ENCODE results near the gene SAC3D1. TPM values are rescaled to one million over a fixed set of nuclear protein-coding genes. Genes with fewer than 3 reads are reported as not detected.

Gene SAC3D1
- total and polyA plus RNA-seq, 2 experiments from 2014 or later = 12.8 to 14.9 TPM

- H3K9ac ChIP-seq = no peak overlapping the region
- no peak for DNase-seq
- no peak overlapping the region for H2AFZ ChIP-seq
- H4K20me1 ChIP-seq (ENCODE audit: insufficient read depth) = no peaks in the 10 kb centered on the region
- no peak overlapping the region for H3K4me2 ChIP-seq (ENCODE audit: unreplicated experiment)
- H3K4me1 ChIP-seq (ENCODE audit: insufficient read depth) = no peaks in the 10 kb centered on the region; the same call in 1 of the 2 replicates
- H3K9me2 ChIP-seq (ENCODE audit: insufficient read depth) = no peaks in the 10 kb centered on the region
- no peak overlapping the region for H3K4me3 ChIP-seq
- no peaks in the 10 kb centered on the region; the same call in 1 of the 2 replicates for H3K36me3 ChIP-seq (ENCODE audit: low read depth)
- no peak for TF ChIP-seq EZH2phosphoT487 (IDR thresholded peaks at IDR 0.05; ENCODE audit: insufficient read depth, low read depth)
- no peak for TF ChIP-seq EZH2 (IDR thresholded peaks at IDR 0.05; ENCODE audit: insufficient read depth, poor library complexity, severe bottlenecking)
- in situ Hi-C loops (cut with MboI) = no loop called here
- no peak overlapping the region for H3K27ac ChIP-seq
- peaks cover 11% of the 10 kb centered on the region for H3F3A ChIP-seq (ENCODE audit: insufficient read depth)
- H3K9me3 ChIP-seq (ENCODE audit: low read depth) = no peaks in the 10 kb centered on the region
- no peaks in the 10 kb centered on the region for H3K27me3 ChIP-seq (replicated peaks; ENCODE audit: insufficient read depth)
- H3K79me2 ChIP-seq (ENCODE audit: insufficient read depth) = no peaks in the 10 kb centered on the region
- WGBS, 2 experiments (ENCODE audit: low coverage in 1 of 2, low lambda C conversion rate in 2 of 2, missing lambda C conversion rate in 2 of 2) = 68 to 73% methylated on average over 11 of the region's 11 CpGs
These were observed 5.4 kb upstream of the SAC3D1 start for GRCh38 chr11:65035579-65035978.

DNA sequence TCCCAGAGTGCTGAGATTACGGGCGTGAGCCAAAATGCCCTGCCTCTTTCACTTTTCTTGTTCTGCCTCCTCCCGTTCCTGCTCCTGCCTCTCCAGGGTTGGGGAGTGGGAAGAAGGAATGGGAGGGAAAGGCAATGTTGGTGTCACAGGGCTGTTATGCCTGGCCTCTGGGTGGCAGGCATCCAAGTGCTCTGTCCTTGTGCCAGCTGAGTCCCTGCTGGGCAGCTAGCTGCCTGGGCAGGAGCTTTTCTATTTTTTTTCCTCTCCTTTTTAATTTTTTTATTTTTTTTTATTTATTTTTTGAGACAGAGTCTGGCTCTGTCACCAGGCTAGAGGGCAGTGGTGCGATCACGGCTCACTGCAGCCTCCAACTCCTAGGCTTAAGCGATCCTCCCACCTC is 4.1 kb upstream of the SAC3D1 start:
- no peak overlapping the region for H3K4me2 ChIP-seq (ENCODE audit: unreplicated experiment)
- in situ Hi-C loops (cut with MboI) = no loop called here
- no peaks in the 10 kb centered on the region for H3K27me3 ChIP-seq (replicated peaks; ENCODE audit: insufficient read depth)
- H3K27ac ChIP-seq = no peak overlapping the region
- H2AFZ ChIP-seq = no peak overlapping the region
- H3K4me1 ChIP-seq (ENCODE audit: insufficient read depth) = no peaks in the 10 kb centered on the region; the same call in 1 of the 2 replicates
- no peak overlapping the region for H3K4me3 ChIP-seq
- H3K79me2 ChIP-seq (ENCODE audit: insufficient read depth) = peaks cover 3% of the 10 kb centered on the region
- no peak for TF ChIP-seq EZH2phosphoT487 (IDR thresholded peaks at IDR 0.05; ENCODE audit: insufficient read depth, low read depth)
- no peak for TF ChIP-seq EZH2 (IDR thresholded peaks at IDR 0.05; ENCODE audit: insufficient read depth, poor library complexity, severe bottlenecking)
- H3K9ac ChIP-seq = no peak overlapping the region
- peaks cover 11% of the 10 kb centered on the region for H3F3A ChIP-seq (ENCODE audit: insufficient read depth)
- no peak for DNase-seq
- no peaks in the 10 kb centered on the region for H3K9me2 ChIP-seq (ENCODE audit: insufficient read depth)
- 88 to 92% methylated on average over 6 of the region's 6 CpGs for WGBS, 2 experiments (ENCODE audit: low coverage in 1 of 2, low lambda C conversion rate in 2 of 2, missing lambda C conversion rate in 2 of 2)
- H3K9me3 ChIP-seq (ENCODE audit: low read depth) = no peaks in the 10 kb centered on the region
- H3K36me3 ChIP-seq (ENCODE audit: low read depth) = no peaks in the 10 kb centered on the region; the same call in 1 of the 2 replicates
- H4K20me1 ChIP-seq (ENCODE audit: insufficient read depth) = no peaks in the 10 kb centered on the region

- no peak for TF ChIP-seq EZH2 (IDR thresholded peaks at IDR 0.05; ENCODE audit: insufficient read depth, poor library complexity, severe bottlenecking)
- Histone ChIP-seq H3K4me1 (ENCODE audit: insufficient read depth) (no peaks in the 10 kb centered on the region; the same call in 1 of the 2 replicates), H3K9me2 (ENCODE audit: insufficient read depth) (no peaks in the 10 kb centered on the region), H3K27me3 (replicated peaks; ENCODE audit: insufficient read depth) (no peaks in the 10 kb centered on the region), H4K20me1 (ENCODE audit: insufficient read depth) (no peaks in the 10 kb centered on the region), H3K9me3 (ENCODE audit: low read depth) (no peaks in the 10 kb centered on the region), H3F3A (ENCODE audit: insufficient read depth) (peaks cover 11% of the 10 kb centered on the region), H2AFZ (peak overlapping the region; percentile 77), H3K36me3 (ENCODE audit: low read depth) (no peaks in the 10 kb centered on the region; the same call in 1 of the 2 replicates), H3K79me2 (ENCODE audit: insufficient read depth) (peaks cover 13% of the 10 kb centered on the region), H3K4me3 (peak overlapping the region; percentile 75), H3K4me2 (ENCODE audit: unreplicated experiment) (peak overlapping the region; percentile 79), H3K9ac (peak overlapping the region; percentile 76), H3K27ac (peak overlapping the region; percentile 76)
- DNase-seq = no peak
- in situ Hi-C loops (cut with MboI) = no loop called here
- 31% methylated on average over 7 of the region's 7 CpGs for WGBS, 2 experiments (ENCODE audit: low coverage in 1 of 2, low lambda C conversion rate in 2 of 2, missing lambda C conversion rate in 2 of 2)
These were observed 527 bp upstream of the SAC3D1 start for GRCh38 chr11:65040520-65040846.

GRCh38 chr11:65042891-65043290 is 1.9 kb downstream of the SAC3D1 start:
- no peak overlapping the region for H3K4me3 ChIP-seq
- no peak overlapping the region for H3K9ac ChIP-seq
- H3K27ac ChIP-seq = no peak overlapping the region
- DNase-seq = no peak
- WGBS, 2 experiments (ENCODE audit: low coverage in 1 of 2, low lambda C conversion rate in 2 of 2, missing lambda C conversion rate in 2 of 2) = 82 to 85% methylated on average over 6 of the region's 6 CpGs
- H3F3A ChIP-seq (ENCODE audit: insufficient read depth) = peaks cover 11% of the 10 kb centered on the region
- H4K20me1 ChIP-seq (ENCODE audit: insufficient read depth) = no peaks in the 10 kb centered on the region
- H3K4me2 ChIP-seq (ENCODE audit: unreplicated experiment) = no peak overlapping the region
- TF ChIP-seq EZH2phosphoT487 (IDR thresholded peaks at IDR 0.05; ENCODE audit: insufficient read depth, low read depth) = no peak
- TF ChIP-seq EZH2 (IDR thresholded peaks at IDR 0.05; ENCODE audit: insufficient read depth, poor library complexity, severe bottlenecking) = no peak
- no peak overlapping the region for H2AFZ ChIP-seq
- H3K4me1 ChIP-seq (ENCODE audit: insufficient read depth) = peaks cover 4% of the 10 kb centered on the region
- no peaks in the 10 kb centered on the region for H3K9me3 ChIP-seq (ENCODE audit: low read depth)
- no peaks in the 10 kb centered on the region for H3K36me3 ChIP-seq (ENCODE audit: low read depth)
- no peaks in the 10 kb centered on the region for H3K27me3 ChIP-seq (replicated peaks; ENCODE audit: insufficient read depth)
- peaks cover 16% of the 10 kb centered on the region for H3K79me2 ChIP-seq (ENCODE audit: insufficient read depth)
- no peaks in the 10 kb centered on the region for H3K9me2 ChIP-seq (ENCODE audit: insufficient read depth)
- in situ Hi-C loops (cut with MboI) = no loop called here
